Measurements from ENCODE around the gene SLC2A4RG. TPM values are rescaled to one million over a fixed set of nuclear protein-coding genes. Genes with fewer than 3 reads are reported as not detected.
A peak's percentile ranks its signal among the peaks of the same experiment; 100 is the strongest.

Gene SLC2A4RG
- total and polyA plus RNA-seq, 7 experiments from 2014 or later = 3.0 to 136 (median 96.4) TPM

- ChIA-PET CTCF (interaction anchor here (0.6 to 1.7 kb wide), 3 partner anchors 12 to 1631 kb away, joined by 3 to 4 read pairs (median 3); partner anchors contain the start of genes ARFRP1, LIME1 and ZGPAT), POLR2A (interaction anchor here (0.5 to 0.9 kb wide), 2 partner anchors 8 to 11 kb away, joined by 3 to 4 read pairs; partner anchors contain the start of gene LIME1)
- ATAC-seq (no peak), DNase-seq (no peak)
- Histone ChIP-seq H3K27ac (ENCODE audit: low read depth, low read length) (no peak overlapping the region), H3K9me3 (ENCODE audit: control insufficient read depth in 2 of 3, low read length in 3 of 3) (no peaks in the 10 kb centered on the region), H3K36me3 (ENCODE audit: control insufficient read depth in 2 of 3, insufficient read depth in 3 of 3, low read length in 3 of 3) (peaks cover 0 to 4% (median 0%) of the 10 kb centered on the region in 3 experiments), H3K27me3 (ENCODE audit: control insufficient read depth in 2 of 2, insufficient read depth in 2 of 2, low read length in 2 of 2) (no peaks in the 10 kb centered on the region), H3K4me3 (ENCODE audit: low read length) (no peak overlapping the region), H3K4me1 (ENCODE audit: control insufficient read depth in 2 of 2, insufficient read depth in 2 of 2, low read length in 2 of 2) (peaks cover 13 to 23% of the 10 kb centered on the region in 2 donors)
- intact Hi-C loops (cut with micrococcal nuclease) = no loop called here
- Mint-ChIP-seq H3K27ac (peak overlapping the region in 5 of 9 donors; percentile 46 to 81 (median 55)), H3K9me3 (no peaks in the 10 kb centered on the region), H3K27me3 (no peaks in the 10 kb centered on the region), H3K36me3 (peaks cover 0 to 4% (median 0%) of the 10 kb centered on the region in 5 donors), H3K4me3 (no peak overlapping the region), H3K4me1 (peaks cover 5 to 38% (median 20%) of the 10 kb centered on the region in 7 donors)
Observed at GRCh38 chr20:63748070-63748933, 8.7 kb downstream of the SLC2A4RG start.

GRCh38 chr20:63748934-63749270 is 9.3 kb downstream of the SLC2A4RG start:
- peak overlapping the region in 7 of 9 donors; percentile 19 to 95 (median 50) for H3K27ac Mint-ChIP-seq
- H3K36me3 Mint-ChIP-seq = no peaks in the 10 kb centered on the region
- no peak overlapping the region for H3K4me3 ChIP-seq (ENCODE audit: low read length)
- CTCF ChIA-PET = interaction anchor here (0.6 to 0.9 kb wide), 3 partner anchors 21 to 1631 kb away, joined by 3 read pairs; partner anchors contain the start of genes ARFRP1 and ZGPAT
- H3K36me3 ChIP-seq (ENCODE audit: control insufficient read depth in 2 of 3, insufficient read depth in 3 of 3, low read length in 3 of 3) = no peaks in the 10 kb centered on the region
- no peaks in the 10 kb centered on the region for H3K9me3 Mint-ChIP-seq
- no peak overlapping the region for H3K4me3 Mint-ChIP-seq
- no peak for ATAC-seq
- H3K4me1 ChIP-seq (ENCODE audit: control insufficient read depth in 2 of 2, insufficient read depth in 2 of 2, low read length in 2 of 2) = peaks cover 13 to 23% of the 10 kb centered on the region in 2 donors
- POLR2A ChIA-PET = interaction anchor here (0.5 to 0.9 kb wide), 2 partner anchors 8 to 12 kb away, joined by 3 to 4 read pairs; partner anchors contain the start of gene LIME1
- no peaks in the 10 kb centered on the region for H3K27me3 Mint-ChIP-seq
- no peak overlapping the region for H3K27ac ChIP-seq (ENCODE audit: low read depth, low read length)
- no peaks in the 10 kb centered on the region for H3K9me3 ChIP-seq (ENCODE audit: control insufficient read depth in 2 of 3, low read length in 3 of 3)
- peaks cover 9 to 44% (median 24%) of the 10 kb centered on the region in 7 donors for H3K4me1 Mint-ChIP-seq
- H3K27me3 ChIP-seq (ENCODE audit: control insufficient read depth in 2 of 2, insufficient read depth in 2 of 2, low read length in 2 of 2) = no peaks in the 10 kb centered on the region
- DNase-seq = no peak
- intact Hi-C loops (cut with micrococcal nuclease) = no loop called here

GRCh38 chr20:63749597-63750508 is 10.3 kb downstream of the SLC2A4RG start:
- H3K4me1 Mint-ChIP-seq = peaks cover 12 to 49% (median 28%) of the 10 kb centered on the region in 7 donors

GRCh38 chr20:63750807-63751470 is 11.4 kb downstream of the SLC2A4RG start:
- H3K4me3 ChIP-seq (ENCODE audit: low read length) = peak overlapping the region; percentile 50
- intact Hi-C loops (cut with micrococcal nuclease) = loop anchor here (1.0 kb wide), 3 partner anchors 11 to 44 kb away; partner anchors contain the start of genes ARFRP1 (in 2 of the 2) and LIME1 (in 1 of the 2)
- peaks cover 12 to 50% (median 28%) of the 10 kb centered on the region in 7 donors for H3K4me1 Mint-ChIP-seq
- H3K27me3 Mint-ChIP-seq = peaks cover 0 to 3% (median 0%) of the 10 kb centered on the region in 5 donors
- no peaks in the 10 kb centered on the region for H3K36me3 Mint-ChIP-seq
- peak; percentile 84 for ATAC-seq
- H3K36me3 ChIP-seq (ENCODE audit: control insufficient read depth in 2 of 3, insufficient read depth in 3 of 3, low read length in 3 of 3) = no peaks in the 10 kb centered on the region
- peak overlapping the region; percentile 78 to 96 (median 92) for H3K27ac Mint-ChIP-seq
- peak overlapping the region; percentile 69 to 83 (median 75) for H3K4me3 Mint-ChIP-seq
- peak in 8 of 9 donors; percentile 54 to 74 (median 66) for DNase-seq
- H3K27me3 ChIP-seq (ENCODE audit: control insufficient read depth in 2 of 2, insufficient read depth in 2 of 2, low read length in 2 of 2) = no peaks in the 10 kb centered on the region
- peak overlapping the region; percentile 71 for H3K27ac ChIP-seq (ENCODE audit: low read depth, low read length)
- no peaks in the 10 kb centered on the region for H3K9me3 ChIP-seq (ENCODE audit: control insufficient read depth in 2 of 3, low read length in 3 of 3)
- peaks cover 13 to 23% of the 10 kb centered on the region in 2 donors for H3K4me1 ChIP-seq (ENCODE audit: control insufficient read depth in 2 of 2, insufficient read depth in 2 of 2, low read length in 2 of 2)
- ChIA-PET POLR2A (interaction anchor here (0.7 to 5.2 kb wide), 15 partner anchors 8 to 229 kb away, joined by 3 to 37 read pairs (median 4); partner anchors contain the start of genes ARFRP1, LIME1, SLC2A4RG and TPD52L2), CTCF (interaction anchor here (1.3 to 1.6 kb wide), 4 partner anchors 10 to 43 kb away, joined by 3 to 6 read pairs (median 4); partner anchors contain the start of genes ARFRP1 and ZGPAT)
- H3K9me3 Mint-ChIP-seq = no peaks in the 10 kb centered on the region

More at GRCh38 chr20:63749597-63750508, 10.3 kb downstream of the SLC2A4RG start:
- Mint-ChIP-seq H3K36me3 (no peaks in the 10 kb centered on the region), H3K27ac (peak overlapping the region in 7 of 9 donors; percentile 41 to 95 (median 88)), H3K27me3 (no peaks in the 10 kb centered on the region), H3K9me3 (no peaks in the 10 kb centered on the region), H3K4me3 (peak overlapping the region in 6 of 10 donors; percentile 14 to 82 (median 32))
- intact Hi-C loops (cut with micrococcal nuclease) = no loop called here
- ChIA-PET POLR2A (interaction anchor here (0.6 to 5.2 kb wide), 8 partner anchors 9 to 228 kb away, joined by 3 to 37 read pairs (median 4); partner anchors contain the start of genes ARFRP1, LIME1, TPD52L2 and ZGPAT), CTCF (interaction anchor here (0.6 to 1.6 kb wide), 5 partner anchors 9 to 42 kb away, joined by 3 to 6 read pairs (median 4); partner anchors contain the start of genes ARFRP1 and ZGPAT)
- no peaks in the 10 kb centered on the region for H3K9me3 ChIP-seq (ENCODE audit: control insufficient read depth in 2 of 3, low read length in 3 of 3)
- H3K27me3 ChIP-seq (ENCODE audit: control insufficient read depth in 2 of 2, insufficient read depth in 2 of 2, low read length in 2 of 2) = no peaks in the 10 kb centered on the region
- H3K4me1 ChIP-seq (ENCODE audit: control insufficient read depth in 2 of 2, insufficient read depth in 2 of 2, low read length in 2 of 2) = peaks cover 13 to 23% of the 10 kb centered on the region in 2 donors
- no peak overlapping the region for H3K27ac ChIP-seq (ENCODE audit: low read depth, low read length)
- ATAC-seq (no peak), DNase-seq (no peak)
- no peak overlapping the region for H3K4me3 ChIP-seq (ENCODE audit: low read length)
- H3K36me3 ChIP-seq (ENCODE audit: control insufficient read depth in 2 of 3, insufficient read depth in 3 of 3, low read length in 3 of 3) = no peaks in the 10 kb centered on the region

- peaks cover 0 to 3% (median 0%) of the 10 kb centered on the region in 5 donors for H3K27me3 Mint-ChIP-seq
- Histone ChIP-seq H3K27ac (ENCODE audit: low read depth, low read length) (peak overlapping the region; percentile 71), H3K4me3 (ENCODE audit: low read length) (peak overlapping the region; percentile 50), H3K27me3 (ENCODE audit: control insufficient read depth in 2 of 2, insufficient read depth in 2 of 2, low read length in 2 of 2) (no peaks in the 10 kb centered on the region), H3K9me3 (ENCODE audit: control insufficient read depth in 2 of 3, low read length in 3 of 3) (no peaks in the 10 kb centered on the region), H3K4me1 (ENCODE audit: control insufficient read depth in 2 of 2, insufficient read depth in 2 of 2, low read length in 2 of 2) (peaks cover 13 to 23% of the 10 kb centered on the region in 2 donors), H3K36me3 (ENCODE audit: control insufficient read depth in 2 of 3, insufficient read depth in 3 of 3, low read length in 3 of 3) (no peaks in the 10 kb centered on the region)
- no peaks in the 10 kb centered on the region for H3K36me3 Mint-ChIP-seq
- peaks cover 15 to 54% (median 32%) of the 10 kb centered on the region in 7 donors for H3K4me1 Mint-ChIP-seq
- no peaks in the 10 kb centered on the region for H3K9me3 Mint-ChIP-seq
- DNase-seq = peak in 3 of 9 donors; percentile 8 to 17 (median 15)
- ChIA-PET POLR2A (interaction anchor here (0.5 to 5.2 kb wide), 15 partner anchors 8 to 546 kb away, joined by 3 to 37 read pairs (median 4); partner anchors contain the start of genes ARFRP1, LIME1, SLC2A4RG and TPD52L2), CTCF (interaction anchor here (1.3 to 1.6 kb wide), 2 partner anchors 11 to 43 kb away, joined by 3 to 4 read pairs; partner anchors contain the start of genes ARFRP1 and ZGPAT)
- H3K27ac Mint-ChIP-seq = peak overlapping the region in 8 of 9 donors; percentile 88 to 96 (median 93)
- peak overlapping the region; percentile 69 to 83 (median 75) for H3K4me3 Mint-ChIP-seq
- ATAC-seq = peak; percentile 2
- intact Hi-C loops (cut with micrococcal nuclease) = loop anchor here (1.0 kb wide), 3 partner anchors 11 to 44 kb away; partner anchors contain the start of genes ARFRP1 (in 2 of the 2) and LIME1 (in 1 of the 2)
Observed at GRCh38 chr20:63751471-63752271, 12.1 kb downstream of the SLC2A4RG start.

Data from naive thymus-derived CD4-positive, alpha-beta T cell (primary cell).